H1 (cell line): Measurements from ENCODE around the gene RAP2A. TPM values are rescaled to one million over a fixed set of nuclear protein-coding genes. Genes with fewer than 3 reads are reported as not detected.

Experiments
- CTCF ChIA-PET: fragments of 300-600 bp; sonication (Branson Sonifier 250); formaldehyde crosslinking; loops from one replicate; lab custom pipeline; 2021; ENCODE audit not compliant: partially characterized antibody; lab: Charles Lee
- POLR2A ChIA-PET: fragments of 300-600 bp; sonication (Branson Sonifier 250); formaldehyde crosslinking; loops from one replicate; lab custom pipeline; 2021; ENCODE audit warnings: inconsistent platforms; ENCODE audit not compliant: partially characterized antibody; lab: Charles Lee
- DNase-seq, 2 experiments: peaks; one replicate each; pipeline versions ENCODE4 v3.0.0 to v3.0.0-alpha.2; 2010 to 2022; ENCODE audit warnings: low spot score in 2 of 2, low read depth in 1 of 2, mixed read lengths in 1 of 2
- FAIRE-seq: peaks from 2 replicates; lab custom pipeline; 2011; peaks lifted over from hg19 to GRCh38; lab: Jason Lieb, UNC
- H2AFZ ChIP-seq: 2 replicates; pipeline ENCODE4 v1.8.1; 2012; ENCODE audit warnings: low read length, inconsistent platforms
- H2AK5ac ChIP-seq: 2 replicates; pipeline ENCODE4 v1.6.1; 2013; ENCODE audit warnings: low read depth, low read length
- H2BK120ac ChIP-seq: replicated peaks from 2 replicates; pipeline ENCODE3; 2013; ENCODE audit warnings: low read depth, low read length, inconsistent platforms
- H2BK12ac ChIP-seq: 2 replicates; pipeline ENCODE4 v1.6.1; 2013; ENCODE audit warnings: low read depth, low read length
- H2BK15ac ChIP-seq: 2 replicates; pipeline ENCODE4 v1.6.1; 2013; ENCODE audit warnings: low read length
- H2BK20ac ChIP-seq: 2 replicates; pipeline ENCODE4 v1.6.1; 2013; ENCODE audit warnings: low read length
- H2BK5ac ChIP-seq: 2 replicates; pipeline ENCODE4 v1.6.1; 2013; ENCODE audit warnings: low read depth, low read length
- H3K14ac ChIP-seq: 2 replicates; pipeline ENCODE4 v1.6.1; 2013; ENCODE audit warnings: inconsistent platforms; ENCODE audit not compliant: insufficient read length
- H3K18ac ChIP-seq: 2 replicates; pipeline ENCODE4 v1.6.1; 2013; ENCODE audit warnings: low read length; ENCODE audit errors: extremely low read depth
- H3K23ac ChIP-seq: 2 replicates; pipeline ENCODE4 v1.6.1; 2013; ENCODE audit warnings: inconsistent platforms; ENCODE audit not compliant: insufficient read length
- H3K23me2 ChIP-seq: 2 replicates; pipeline ENCODE4 v1.6.1; 2013; ENCODE audit warnings: low read depth, low read length
- H3K27ac ChIP-seq: 2 replicates; pipeline ENCODE4 v1.6.1; 2011; ENCODE audit warnings: low read depth, low read length, inconsistent platforms
- H3K27me3 ChIP-seq, 4 experiments: replicated peaks in 1 of 4; 1 replicate in 1 of 4; 2 replicates in 3 of 4; pipeline versions ENCODE4 v1.6.1 to v1.8.1; 2011 to 2013; ENCODE audit warnings: low read length in 3 of 4, mild to moderate bottlenecking in 3 of 4, inconsistent platforms in 2 of 4, mixed read lengths in 2 of 4, moderate library complexity in 1 of 4; ENCODE audit not compliant: control insufficient read depth in 3 of 4, insufficient read depth in 3 of 4; ENCODE audit errors: extremely low read depth in 1 of 4
- H3K36me3 ChIP-seq, 4 experiments: 2 replicates each; pipeline versions ENCODE4 v1.6.1 to v1.8.1; 2011 to 2013; ENCODE audit warnings: mild to moderate bottlenecking in 4 of 4, low read length in 3 of 4, moderate library complexity in 2 of 4, control low read depth in 1 of 4, inconsistent platforms in 1 of 4; ENCODE audit not compliant: insufficient read depth in 4 of 4, control insufficient read depth in 2 of 4
- H3K4ac ChIP-seq: replicated peaks from 2 replicates; pipeline ENCODE3; 2013; ENCODE audit warnings: low read length, low read depth, mixed read lengths, inconsistent platforms; ENCODE audit not compliant: insufficient read length
- H3K4me1 ChIP-seq, 4 experiments: replicated peaks in 1 of 4; 1 replicate in 1 of 4; 2 replicates in 3 of 4; pipeline versions ENCODE4 v1.6.1 to v1.8.1; 2011 to 2013; ENCODE audit warnings: low read length in 3 of 4, inconsistent platforms in 2 of 4, mixed read lengths in 1 of 4; ENCODE audit not compliant: insufficient read depth in 4 of 4, control insufficient read depth in 3 of 4
- H3K4me2 ChIP-seq, 2 experiments: 2 replicates each; pipeline versions ENCODE4 v1.6.1 to v1.8.1; 2011 to 2013; ENCODE audit warnings: low read depth in 2 of 2, low read length in 2 of 2, control low read depth in 1 of 2, inconsistent platforms in 1 of 2, mild to moderate bottlenecking in 1 of 2; ENCODE audit not compliant: insufficient read depth in 1 of 2
- H3K4me3 ChIP-seq, 4 experiments: fragments of 200-600, 300-600 bp in 1 of 4; sonication (generic), shearing (Covaris generic), sonication (Bioruptor Twin) in 1 of 4; 2 replicates each; pipeline versions ENCODE4 v1.5.1 to v1.8.1; 2011 to 2016; ENCODE audit warnings: low read length in 4 of 4, low read depth in 3 of 4, control low read depth in 2 of 4, inconsistent platforms in 2 of 4, mild to moderate bottlenecking in 2 of 4, mixed read lengths in 1 of 4, moderate library complexity in 1 of 4; ENCODE audit not compliant: insufficient read depth in 2 of 4; ENCODE audit errors: extremely low read depth in 1 of 4
- H3K56ac ChIP-seq: replicated peaks from 2 replicates; pipeline ENCODE3; 2013; ENCODE audit warnings: low read depth, mild to moderate bottlenecking, mixed read lengths, low read length, inconsistent platforms; ENCODE audit not compliant: insufficient read length
- H3K79me1 ChIP-seq: 2 replicates; pipeline ENCODE4 v1.6.1; 2013; ENCODE audit warnings: low read depth, low read length, control low read depth
- H3K79me2 ChIP-seq, 2 experiments: 2 replicates each; pipeline versions ENCODE4 v1.6.1 to v1.8.1; 2012 to 2013; ENCODE audit warnings: low read length in 2 of 2, mild to moderate bottlenecking in 2 of 2, inconsistent platforms in 1 of 2; ENCODE audit not compliant: insufficient read depth in 2 of 2, control insufficient read depth in 1 of 2
- H3K9ac ChIP-seq, 4 experiments: replicated peaks in 1 of 4; 1 replicate in 1 of 4; 2 replicates in 3 of 4; pipeline versions ENCODE4 v1.6.1 to v1.8.1; 2011 to 2013; ENCODE audit warnings: low read depth in 3 of 4, low read length in 3 of 4, control low read depth in 2 of 4, mild to moderate bottlenecking in 2 of 4, moderate library complexity in 2 of 4, inconsistent platforms in 1 of 4; ENCODE audit errors: extremely low read depth in 1 of 4
- H3K9me3 ChIP-seq, 2 experiments: 2 replicates each; pipeline versions ENCODE4 v1.6.1 to v1.8.1; 2012 to 2013; ENCODE audit warnings: mild to moderate bottlenecking in 2 of 2, moderate library complexity in 2 of 2, control low read depth in 1 of 2, inconsistent platforms in 1 of 2, low read depth in 1 of 2, low read length in 1 of 2, mixed read lengths in 1 of 2; ENCODE audit not compliant: insufficient read depth in 2 of 2
- H4K20me1 ChIP-seq, 2 experiments: replicated peaks in 1 of 2; 2 replicates each; pipeline versions ENCODE3 to v1.8.1; 2011 to 2013; ENCODE audit warnings: inconsistent platforms in 2 of 2, low read length in 2 of 2, mild to moderate bottlenecking in 1 of 2; ENCODE audit not compliant: insufficient read depth in 2 of 2, control insufficient read depth in 1 of 2
- H4K5ac ChIP-seq: 2 replicates; pipeline ENCODE4 v1.6.1; 2013; ENCODE audit warnings: low read length, low read depth, mixed read lengths, inconsistent platforms; ENCODE audit not compliant: insufficient read length
- H4K8ac ChIP-seq: 2 replicates; pipeline ENCODE4 v1.8.0; 2013; ENCODE audit warnings: mild to moderate bottlenecking, moderate library complexity, low read length, inconsistent platforms; ENCODE audit not compliant: insufficient read depth; ENCODE audit errors: extremely low read depth
- H4K91ac ChIP-seq: replicated peaks from 2 replicates; pipeline ENCODE3; 2013; ENCODE audit warnings: low read length, mixed read lengths, inconsistent platforms; ENCODE audit not compliant: insufficient read length
- CHD1 ChIP-seq: IDR thresholded peaks from 2 replicates; pipeline ENCODE4 v1.6.1; 2012; ENCODE audit warnings: low read depth, low read length, improper control_type of control experiment
- EGR1 ChIP-seq: IDR thresholded peaks from 2 replicates; pipeline ENCODE4 v1.6.1; 2011; ENCODE audit warnings: low read depth, low read length, borderline replicate concordance
- HDAC2 ChIP-seq, 2 experiments: fragments of 300-600 bp in 1 of 2; sonication (generic) in 1 of 2; IDR thresholded peaks; 2 replicates each; pipeline ENCODE4 v1.6.1; 2011 to 2012; ENCODE audit warnings: low read depth in 2 of 2, low read length in 2 of 2, mild to moderate bottlenecking in 2 of 2, moderate library complexity in 2 of 2, borderline replicate concordance in 1 of 2, inconsistent platforms in 1 of 2
- KDM1A ChIP-seq: fragments of 200-600, 300-600 bp; sonication (generic); IDR thresholded peaks from 2 replicates; pipeline ENCODE4 v1.7.1; 2016; ENCODE audit warnings: mild to moderate bottlenecking, low read length, borderline replicate concordance
- MAX ChIP-seq: IDR thresholded peaks from 2 replicates; pipeline ENCODE4 v1.6.1; 2012; ENCODE audit warnings: inconsistent platforms
- RNF2 ChIP-seq: fragments of 200-900, 300-1000 bp; sonication (generic); IDR thresholded peaks from 2 replicates; pipeline ENCODE4 v1.7.1; 2016; ENCODE audit warnings: borderline replicate concordance, low read depth, mild to moderate bottlenecking, antibody characterized with exemption, low read length; ENCODE audit not compliant: poor library complexity, severe bottlenecking; ENCODE audit errors: missing control alignments
- SIN3A ChIP-seq, 2 experiments: IDR thresholded peaks in 1 of 2; conservative IDR thresholded peaks in 1 of 2; 2 replicates each; pipeline ENCODE4 v1.6.1; 2011 to 2012; ENCODE audit warnings: low read length in 2 of 2, improper control_type of control experiment in 1 of 2, low read depth in 1 of 2, mild to moderate bottlenecking in 1 of 2
- SIX5 ChIP-seq: IDR thresholded peaks from 2 replicates; pipeline ENCODE4 v1.6.1; 2011; ENCODE audit warnings: mild to moderate bottlenecking, low read depth, low read length
- SP2 ChIP-seq: IDR thresholded peaks from 2 replicates; pipeline ENCODE4 v1.6.1; 2012; ENCODE audit warnings: mild to moderate bottlenecking, low read length, inconsistent platforms
- TAF1 ChIP-seq: IDR thresholded peaks from 2 replicates; pipeline ENCODE4 v1.6.1; 2011; ENCODE audit warnings: mild to moderate bottlenecking, low read depth, low read length
- TCF12 ChIP-seq: IDR thresholded peaks from 2 replicates; pipeline ENCODE4 v1.6.1; 2011; ENCODE audit warnings: low read depth, mild to moderate bottlenecking, low read length
- WGBS, 2 experiments: shearing (Covaris generic) in 1 of 2; methylation state at CpG; one replicate each; pipeline versions ENCODE4 v1.1.6 to v1.1.7; 2013 to 2015; ENCODE audit warnings: low lambda C conversion rate in 2 of 2, mixed read lengths in 2 of 2, inconsistent platforms in 1 of 2, low coverage in 1 of 2, missing lambda C conversion rate in 1 of 2; ENCODE audit not compliant: insufficient replicate concordance in 2 of 2, insufficient coverage in 1 of 2, insufficient read length in 1 of 2; ENCODE audit errors: extremely low coverage in 1 of 2, missing lambda C conversion rate in 1 of 2; 5-methylcytosine and 5-hydroxymethylcytosine counted together
- polyA plus RNA-seq, 7 experiments: library from polyadenylated mRNA; depleted of rRNA in 3 of 7; stranded (reverse) in 5 of 7; unstranded in 2 of 7; fragments of >200 nt in 5 of 7; fragments of 200-250 nt in 2 of 7; gene quantifications; 1 replicate in 5 of 7; 2 replicates in 1 of 7; 4 replicates in 1 of 7; pipeline versions ENCODE4 v1.2.1 to v1.2.3, GENCODE V29; 2011 to 2013; ENCODE audit warnings: missing spikeins in 2 of 7, mixed read lengths in 2 of 7
- total RNA-seq: library from RNA; stranded (reverse); fragmentation: NEBNext Ultra II Directional; extraction: Animal tissue kit (Norgen Biotek cat#: 25700); gene quantifications from 2 replicates; pipeline ENCODE4 v1.2.1, GENCODE V29; 2021

The RAP2A gene
- total and polyA plus RNA-seq, 2 of the 8 experiments (the other 6 are each of a cell fraction or from before 2014, with no cell fraction given), result 8.4 to 43.4 TPM

GRCh38 chr13:97506511-97506910 is 72.5 kb downstream of the RAP2A start:
- Histone ChIP-seq H3K4me2 (no peak overlapping the region), H3K14ac (no peak overlapping the region), H3K27me3 (no peaks in the 10 kb centered on the region), H3K4me1 (0 out of 7 replicates have a peak, but pooled peaks cover 0 to 2% (median 0%) of the 10 kb centered on the region in 4 experiments), H2BK5ac (no peak overlapping the region), H2BK120ac (no peak overlapping the region), H3K56ac (no peak overlapping the region), H4K20me1 (no peaks in the 10 kb centered on the region), H3K23ac (no peak overlapping the region), H2AK5ac (no peak overlapping the region), H2BK12ac (no peak overlapping the region), H3K9ac (no peak overlapping the region), H3K18ac (no peak overlapping the region), H3K36me3 (no peaks in the 10 kb centered on the region), H4K5ac (no peak overlapping the region), H3K79me1 (no peaks in the 10 kb centered on the region), H2BK15ac (no peak overlapping the region), H4K8ac (no peak overlapping the region), H3K23me2 (no peaks in the 10 kb centered on the region), H3K79me2 (no peaks in the 10 kb centered on the region), H3K27ac (no peak overlapping the region), H3K9me3 (0 out of 4 replicates have a peak, but pooled peaks cover 0 to 4% of the 10 kb centered on the region in 2 experiments), H2BK20ac (no peak overlapping the region), H3K4me3 (no peak overlapping the region), H2AFZ (no peak overlapping the region), H4K91ac (no peak overlapping the region), H3K4ac (no peak overlapping the region)
- FAIRE-seq (no peak), DNase-seq (no peak)
- POLR2A ChIA-PET, result no interaction called here
- WGBS, 2 experiments, result 84% methylated on average over 4 of the region's 4 CpGs; no CpG with 5 or more reads in 1 of the 2 experiments
- CTCF ChIA-PET, result interaction anchor here (1.2 to 1.5 kb wide), 2 partner anchors 9 to 14 kb away, joined by 4 read pairs; no protein-coding TSS in a partner anchor
- TF ChIP-seq EGR1 (no peak), HDAC2 (IDR thresholded peaks at IDR 0.05; ENCODE audit: borderline replicate concordance in 1 of 2, low read depth in 2 of 2, low read length in 2 of 2) (no peak), TCF12 (no peak), SIX5 (no peak), KDM1A (no peak), TAF1 (no peak), CHD1 (no peak), MAX (no peak), SP2 (no peak), SIN3A (conservative IDR thresholded peaks at IDR 0.05 in 1 of 2, IDR thresholded peaks at IDR 0.05 in 1 of 2; ENCODE audit: low read depth in 1 of 2, low read length in 2 of 2) (no peak), RNF2 (no peak)
